LNCAP (cell line): ENCODE measurements around the gene SLC25A4.

ENCODE experiments used
- TF ChIP-seq, protein P1 (sequence below): fragments of 450-650 bp; IDR thresholded peaks from 2 replicates; pipeline ENCODE4 v1.5.1; 2017; ENCODE audit warnings: mild to moderate bottlenecking

The SLC25A4 gene

DNA sequence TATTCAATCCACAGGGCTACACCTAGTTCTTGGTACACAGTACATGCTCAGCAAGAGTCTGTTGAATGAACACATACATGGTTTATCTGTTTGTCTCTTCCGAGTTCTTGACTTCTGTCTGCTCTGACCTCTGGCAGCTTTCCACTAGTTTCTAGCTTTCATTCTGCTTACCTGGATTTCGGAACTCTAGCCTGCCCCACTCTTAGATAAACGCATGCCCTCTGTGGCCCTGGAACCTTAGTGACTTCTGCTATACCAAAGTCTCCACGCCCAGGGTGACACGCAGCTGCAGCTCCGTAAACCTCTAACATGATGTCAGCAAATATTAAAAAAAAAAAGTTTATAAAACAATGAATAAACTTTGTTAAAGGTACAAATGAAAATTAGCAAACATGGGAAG lies 1.3 kb upstream of the SLC25A4 start:
- TF ChIP-seq, protein P1, sequence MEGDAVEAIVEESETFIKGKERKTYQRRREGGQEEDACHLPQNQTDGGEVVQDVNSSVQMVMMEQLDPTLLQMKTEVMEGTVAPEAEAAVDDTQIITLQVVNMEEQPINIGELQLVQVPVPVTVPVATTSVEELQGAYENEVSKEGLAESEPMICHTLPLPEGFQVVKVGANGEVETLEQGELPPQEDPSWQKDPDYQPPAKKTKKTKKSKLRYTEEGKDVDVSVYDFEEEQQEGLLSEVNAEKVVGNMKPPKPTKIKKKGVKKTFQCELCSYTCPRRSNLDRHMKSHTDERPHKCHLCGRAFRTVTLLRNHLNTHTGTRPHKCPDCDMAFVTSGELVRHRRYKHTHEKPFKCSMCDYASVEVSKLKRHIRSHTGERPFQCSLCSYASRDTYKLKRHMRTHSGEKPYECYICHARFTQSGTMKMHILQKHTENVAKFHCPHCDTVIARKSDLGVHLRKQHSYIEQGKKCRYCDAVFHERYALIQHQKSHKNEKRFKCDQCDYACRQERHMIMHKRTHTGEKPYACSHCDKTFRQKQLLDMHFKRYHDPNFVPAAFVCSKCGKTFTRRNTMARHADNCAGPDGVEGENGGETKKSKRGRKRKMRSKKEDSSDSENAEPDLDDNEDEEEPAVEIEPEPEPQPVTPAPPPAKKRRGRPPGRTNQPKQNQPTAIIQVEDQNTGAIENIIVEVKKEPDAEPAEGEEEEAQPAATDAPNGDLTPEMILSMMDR = no peak

DNA sequence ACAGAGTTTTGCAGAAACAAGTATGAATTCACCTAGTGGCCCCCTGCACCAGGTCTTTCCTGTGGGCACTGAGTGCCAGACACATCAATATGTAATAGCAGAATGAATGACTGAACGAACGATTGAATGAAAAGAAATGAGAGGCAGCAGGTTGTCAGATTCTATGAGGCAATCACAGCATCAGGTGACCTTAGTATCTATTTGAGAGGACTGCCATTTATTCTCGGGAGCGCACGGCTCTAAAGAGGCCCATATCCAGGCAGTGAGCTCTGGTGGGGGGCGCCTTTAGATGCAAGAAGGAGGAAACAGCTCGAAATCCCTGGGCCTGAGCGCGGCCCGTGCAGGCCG lies 528 bp upstream of the SLC25A4 start:
- TF ChIP-seq, protein P1 = no peak

DNA sequence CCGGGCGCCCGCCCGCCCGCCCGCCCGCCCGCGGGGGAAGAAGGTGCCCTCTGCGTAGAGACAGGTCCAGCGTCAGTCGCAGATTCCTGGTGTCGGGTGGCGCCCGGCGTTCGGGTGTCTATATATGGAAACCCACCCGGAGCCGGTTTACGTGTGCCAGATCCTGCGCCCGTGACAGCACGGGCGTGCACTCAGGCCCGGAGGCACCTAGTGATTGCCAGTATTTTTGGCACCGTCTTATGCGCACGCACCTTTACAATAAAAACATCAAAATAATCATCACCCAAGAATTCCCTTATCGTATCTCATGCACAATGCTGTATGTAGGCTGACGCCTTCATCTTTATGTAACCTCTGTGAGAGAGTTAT lies 519 bp downstream of the SLC25A4 start:
- TF ChIP-seq, protein P1 = no peak

DNA sequence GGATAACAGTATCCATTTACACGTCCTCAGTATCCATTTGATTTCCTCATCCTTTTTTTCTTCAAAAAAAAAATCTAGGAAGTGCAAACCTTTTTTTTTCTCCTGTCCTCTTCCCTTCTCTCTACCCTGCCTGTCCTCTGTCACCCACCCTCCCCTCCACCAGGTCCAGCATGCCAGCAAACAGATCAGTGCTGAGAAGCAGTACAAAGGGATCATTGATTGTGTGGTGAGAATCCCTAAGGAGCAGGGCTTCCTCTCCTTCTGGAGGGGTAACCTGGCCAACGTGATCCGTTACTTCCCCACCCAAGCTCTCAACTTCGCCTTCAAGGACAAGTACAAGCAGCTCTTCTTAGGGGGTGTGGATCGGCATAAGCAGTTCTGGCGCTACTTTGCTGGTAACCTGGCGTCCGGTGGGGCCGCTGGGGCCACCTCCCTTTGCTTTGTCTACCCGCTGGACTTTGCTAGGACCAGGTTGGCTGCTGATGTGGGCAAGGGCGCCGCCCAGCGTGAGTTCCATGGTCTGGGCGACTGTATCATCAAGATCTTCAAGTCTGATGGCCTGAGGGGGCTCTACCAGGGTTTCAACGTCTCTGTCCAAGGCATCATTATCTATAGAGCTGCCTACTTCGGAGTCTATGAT lies 1.7 kb downstream of the SLC25A4 start:
- TF ChIP-seq, protein P1 = no peak

DNA sequence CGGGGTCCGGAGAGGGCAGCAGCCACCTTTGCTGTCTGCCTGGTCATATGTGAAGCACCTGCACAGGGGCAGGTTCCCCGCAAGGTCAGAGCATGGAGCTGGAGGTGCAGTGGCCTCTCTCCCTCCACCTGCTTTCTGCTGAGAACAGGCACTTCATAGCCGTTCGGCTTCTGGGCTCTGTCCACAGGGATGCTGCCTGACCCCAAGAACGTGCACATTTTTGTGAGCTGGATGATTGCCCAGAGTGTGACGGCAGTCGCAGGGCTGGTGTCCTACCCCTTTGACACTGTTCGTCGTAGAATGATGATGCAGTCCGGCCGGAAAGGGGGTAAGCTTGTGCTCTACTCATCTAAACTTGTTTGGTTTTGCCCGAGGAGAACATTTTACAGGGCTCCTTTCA lies 2.5 kb downstream of the SLC25A4 start:
- TF ChIP-seq, protein P1 = no peak

DNA sequence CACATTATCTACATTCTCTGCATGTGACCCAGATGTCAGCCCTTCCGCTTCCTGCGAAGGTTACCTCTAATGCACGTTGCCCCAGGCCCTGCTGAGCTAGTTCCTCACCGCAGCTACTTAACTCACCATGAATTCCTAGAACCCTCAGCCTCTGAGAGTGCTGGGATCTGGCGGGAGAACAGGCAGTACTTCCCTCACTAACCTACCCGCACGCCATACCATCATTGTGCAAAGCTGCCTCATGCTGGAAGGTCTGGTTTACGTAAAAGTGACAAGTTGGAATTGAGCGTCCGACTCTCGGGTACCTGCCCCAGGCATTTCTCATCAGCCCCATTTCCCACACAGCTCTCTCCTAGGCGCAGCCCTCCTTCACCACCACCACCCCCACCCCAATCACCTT lies 6.3 kb downstream of the SLC25A4 start:
- TF ChIP-seq, protein P1 = no peak

DNA sequence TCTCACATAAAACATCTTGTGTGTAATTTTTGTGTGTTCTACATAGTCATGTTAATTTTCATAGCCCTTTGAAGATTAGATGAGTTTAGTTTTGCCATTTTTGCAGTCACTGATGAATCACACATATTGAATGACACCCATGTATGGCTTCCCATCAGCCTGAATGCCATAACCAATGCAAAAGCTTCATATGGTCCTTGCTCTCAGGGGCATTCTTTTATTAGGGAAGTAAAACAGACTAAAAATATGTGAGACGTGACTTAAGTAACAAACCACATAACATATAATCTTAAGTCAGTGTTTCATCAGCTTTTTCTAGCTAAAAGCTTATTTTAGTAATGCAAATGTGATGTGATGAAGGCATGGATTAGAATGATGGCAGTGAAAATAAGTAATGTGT lies 8.2 kb downstream of the SLC25A4 start:
- TF ChIP-seq, protein P1 = no peak

DNA sequence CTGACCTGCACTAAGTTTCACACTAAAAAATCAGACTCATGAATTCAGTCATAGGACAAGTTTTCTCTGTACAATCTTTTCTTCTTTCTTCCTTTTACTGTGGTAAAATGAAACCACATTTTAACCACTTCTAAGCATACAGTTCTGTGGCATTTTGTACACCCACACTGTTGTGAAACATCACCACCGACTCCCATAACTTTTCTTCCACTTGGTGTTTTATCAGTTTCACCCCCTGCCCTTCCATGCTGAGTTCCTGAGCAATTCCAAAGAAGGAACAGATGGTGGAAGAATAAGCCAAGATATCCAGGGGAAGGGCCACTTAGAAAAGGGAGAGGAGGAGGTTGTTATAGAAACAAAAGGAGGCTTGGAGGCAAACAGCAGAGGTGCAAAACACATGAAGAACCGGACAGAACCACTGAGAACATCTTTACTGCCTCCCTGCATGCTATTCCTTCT lies 22.6 kb downstream of the SLC25A4 start:
- TF ChIP-seq, protein P1 = no peak
